Measurements from ENCODE around the gene GALNT5. TPM values are rescaled to one million over a fixed set of nuclear protein-coding genes. Genes with fewer than 3 reads are reported as not detected.

The GALNT5 gene
- total RNA-seq, 5 donors from 2014 or later (not counting 1 experiment from before 2014, with no cell fraction given): 0.09 to 0.23 (median 0.10) TPM; not detected in 2

GRCh38 chr2:157325786-157326185, 68.3 kb downstream of the GALNT5 start, which contains the start of gene ERMN:
ERMN (minus strand) TSS chr2:157325824; CDS start chr2:157325642, 182 bp downstream.
- Histone ChIP-seq H3K4me3 (ENCODE audit: control insufficient read depth in 1 of 2, extremely low read depth in 1 of 2, low read length in 1 of 2) (no peak within 1 kb of the TSS), H3K36me3 (ENCODE audit: control insufficient read depth in 2 of 2, extremely low read depth in 1 of 2, insufficient read depth in 1 of 2, low read length in 1 of 2) (peaks cover 0 to 6% of the 10 kb centered on the region in 2 donors), H3K27ac (ENCODE audit: low read length) (no peak within 1 kb of the TSS), H3K9me3 (no peaks in the 10 kb centered on the region), H3K4me1 (ENCODE audit: control insufficient read depth in 1 of 2, extremely low read depth in 1 of 2, insufficient read depth in 2 of 2, low read length in 2 of 2) (peaks cover 19 to 27% of the 10 kb centered on the region in 2 experiments), H3K27me3 (replicated peaks in 1 of 2; ENCODE audit: control insufficient read depth in 2 of 2, extremely low read depth in 1 of 2, insufficient read depth in 2 of 2, low read length in 1 of 2) (no peaks in the 10 kb centered on the region)
- H3K4me3 Mint-ChIP-seq: no peak within 1 kb of the TSS
- no peak for DNase-seq
- no peaks in the 10 kb centered on the region for H3K27me3 Mint-ChIP-seq
- ChIA-PET CTCF (interaction anchor here (0.6 to 3.6 kb wide), 23 partner anchors 9 to 1631 kb away, joined by 3 to 47 read pairs (median 6); no protein-coding TSS in a partner anchor), POLR2A (interaction anchor here in 1 of 2 donors (0.6 to 1.2 kb wide), 3 partner anchors 12 to 550 kb away, joined by 3 to 8 read pairs (median 4); partner anchors contain the start of gene CYTIP)
- peaks cover 34% of the 10 kb centered on the region for H3K36me3 Mint-ChIP-seq
- no peak for ATAC-seq (replicated peaks in 1 of 4)
- H3K27ac Mint-ChIP-seq: no peak within 1 kb of the TSS
- no peaks in the 10 kb centered on the region for H3K9me3 Mint-ChIP-seq
- peaks cover 35 to 43% (median 42%) of the 10 kb centered on the region in 3 donors for H3K4me1 Mint-ChIP-seq

GRCh38 chr2:157326698-157327097, 69.2 kb downstream of the GALNT5 start:
- Mint-ChIP-seq H3K9me3 (no peaks in the 10 kb centered on the region), H3K4me1 (peaks cover 44 to 47% (median 45%) of the 10 kb centered on the region in 3 donors), H3K4me3 (no peak overlapping the region), H3K36me3 (peaks cover 25% of the 10 kb centered on the region), H3K27ac (no peak overlapping the region), H3K27me3 (no peaks in the 10 kb centered on the region)
- ChIA-PET POLR2A (interaction anchor here (0.6 to 1.2 kb wide), 4 partner anchors 11 to 117 kb away, joined by 3 to 4 read pairs (median 3); partner anchors contain the start of gene CYTIP (in 1 of the 2)), CTCF (interaction anchor here (0.7 to 3.6 kb wide), 50 partner anchors 8 to 684 kb away, joined by 3 to 47 read pairs (median 6); partner anchors contain the start of genes CYTIP (in 2 of the 2) and ACVR1C (in 1 of the 2))
- H3K4me3 ChIP-seq (ENCODE audit: control insufficient read depth in 1 of 2, extremely low read depth in 1 of 2, low read length in 1 of 2): no peak overlapping the region
- H3K27ac ChIP-seq (ENCODE audit: low read length): no peak overlapping the region
- WGBS (ENCODE audit: insufficient coverage): 88% methylated on average over 1 of the region's 3 CpGs
- ATAC-seq (replicated peaks in 1 of 4): no peak
- DNase-seq: no peak
- no peaks in the 10 kb centered on the region for H3K9me3 ChIP-seq
- H3K36me3 ChIP-seq (ENCODE audit: control insufficient read depth in 2 of 2, extremely low read depth in 1 of 2, insufficient read depth in 1 of 2, low read length in 1 of 2): peaks cover 0 to 6% of the 10 kb centered on the region in 2 donors
- peaks cover 28 to 31% of the 10 kb centered on the region in 2 experiments for H3K4me1 ChIP-seq (ENCODE audit: control insufficient read depth in 1 of 2, extremely low read depth in 1 of 2, insufficient read depth in 2 of 2, low read length in 2 of 2)
- no peaks in the 10 kb centered on the region for H3K27me3 ChIP-seq (replicated peaks in 1 of 2; ENCODE audit: control insufficient read depth in 2 of 2, extremely low read depth in 1 of 2, insufficient read depth in 2 of 2, low read length in 1 of 2)

GRCh38 chr2:157327200-157327599, 69.7 kb downstream of the GALNT5 start:
- ChIA-PET POLR2A (interaction anchor here (0.6 to 1.4 kb wide), 8 partner anchors 38 to 137 kb away, joined by 3 to 5 read pairs (median 3); no protein-coding TSS in a partner anchor), CTCF (interaction anchor here (0.6 to 3.6 kb wide), 76 partner anchors 8 to 683 kb away, joined by 3 to 47 read pairs (median 5); partner anchors contain the start of genes CYTIP (in 2 of the 2) and ACVR1C (in 1 of the 2))
- H3K4me3 Mint-ChIP-seq: peak overlapping the region; percentile 40 to 55 (median 55)
- no CpG with 5 or more reads among the region's 3 CpGs for WGBS (ENCODE audit: insufficient coverage)
- H3K9me3 ChIP-seq: no peaks in the 10 kb centered on the region
- peaks cover 32 to 33% of the 10 kb centered on the region in 2 experiments for H3K4me1 ChIP-seq (ENCODE audit: control insufficient read depth in 1 of 2, extremely low read depth in 1 of 2, insufficient read depth in 2 of 2, low read length in 2 of 2)
- H3K4me1 Mint-ChIP-seq: peaks cover 48 to 51% (median 49%) of the 10 kb centered on the region in 3 donors
- no peaks in the 10 kb centered on the region for H3K27me3 Mint-ChIP-seq
- peaks cover 0 to 6% of the 10 kb centered on the region in 2 donors for H3K36me3 ChIP-seq (ENCODE audit: control insufficient read depth in 2 of 2, extremely low read depth in 1 of 2, insufficient read depth in 1 of 2, low read length in 1 of 2)
- ATAC-seq (replicated peaks in 1 of 4) (peak in 3 of 4 experiments; percentile 14 to 23 (median 18)), DNase-seq (no peak)
- H3K36me3 Mint-ChIP-seq: peaks cover 21% of the 10 kb centered on the region
- peak overlapping the region; percentile 44 for H3K27ac ChIP-seq (ENCODE audit: low read length)
- peak overlapping the region; percentile 87 to 91 for H3K27ac Mint-ChIP-seq
- H3K4me3 ChIP-seq (ENCODE audit: control insufficient read depth in 1 of 2, extremely low read depth in 1 of 2, low read length in 1 of 2): no peak overlapping the region
- H3K9me3 Mint-ChIP-seq: no peaks in the 10 kb centered on the region
- no peaks in the 10 kb centered on the region for H3K27me3 ChIP-seq (replicated peaks in 1 of 2; ENCODE audit: control insufficient read depth in 2 of 2, extremely low read depth in 1 of 2, insufficient read depth in 2 of 2, low read length in 1 of 2)

- peak overlapping the region; percentile 44 for H3K27ac ChIP-seq (ENCODE audit: low read length)
- ChIA-PET CTCF (interaction anchor here (0.6 to 3.6 kb wide), 81 partner anchors 9 to 683 kb away, joined by 3 to 47 read pairs (median 5); partner anchors contain the start of genes CYTIP (in 2 of the 2) and ACVR1C (in 1 of the 2)), POLR2A (interaction anchor here (0.7 to 1.4 kb wide), 7 partner anchors 37 to 137 kb away, joined by 3 to 5 read pairs (median 3); no protein-coding TSS in a partner anchor)
- H3K36me3 ChIP-seq (ENCODE audit: control insufficient read depth in 2 of 2, extremely low read depth in 1 of 2, insufficient read depth in 1 of 2, low read length in 1 of 2): peaks cover 0 to 6% of the 10 kb centered on the region in 2 donors
- no peaks in the 10 kb centered on the region for H3K9me3 ChIP-seq
- peak overlapping the region; percentile 40 to 55 (median 55) for H3K4me3 Mint-ChIP-seq
- H3K36me3 Mint-ChIP-seq: peaks cover 16% of the 10 kb centered on the region
- peak; percentile 61 to 94 (median 81) for DNase-seq
- H3K27ac Mint-ChIP-seq: peak overlapping the region; percentile 87 to 91
- no peaks in the 10 kb centered on the region for H3K27me3 ChIP-seq (replicated peaks in 1 of 2; ENCODE audit: control insufficient read depth in 2 of 2, extremely low read depth in 1 of 2, insufficient read depth in 2 of 2, low read length in 1 of 2)
- no peak overlapping the region for H3K4me3 ChIP-seq (ENCODE audit: control insufficient read depth in 1 of 2, extremely low read depth in 1 of 2, low read length in 1 of 2)
- H3K9me3 Mint-ChIP-seq: no peaks in the 10 kb centered on the region
- peak; percentile 86 to 92 (median 91) for ATAC-seq (replicated peaks in 1 of 4)
- peaks cover 54 to 56% (median 54%) of the 10 kb centered on the region in 3 donors for H3K4me1 Mint-ChIP-seq
- peaks cover 33 to 39% of the 10 kb centered on the region in 2 experiments for H3K4me1 ChIP-seq (ENCODE audit: control insufficient read depth in 1 of 2, extremely low read depth in 1 of 2, insufficient read depth in 2 of 2, low read length in 2 of 2)
- H3K27me3 Mint-ChIP-seq: no peaks in the 10 kb centered on the region
- WGBS (ENCODE audit: insufficient coverage): 24% methylated on average over 4 of the region's 11 CpGs
These were observed 70.4 kb downstream of the GALNT5 start for GRCh38 chr2:157327621-157328500.

GRCh38 chr2:157329524-157329923, 72.0 kb downstream of the GALNT5 start:
- Histone ChIP-seq H3K36me3 (ENCODE audit: control insufficient read depth in 2 of 2, extremely low read depth in 1 of 2, insufficient read depth in 1 of 2, low read length in 1 of 2) (peaks cover 0 to 2% of the 10 kb centered on the region in 2 donors), H3K9me3 (no peaks in the 10 kb centered on the region), H3K4me1 (ENCODE audit: control insufficient read depth in 1 of 2, extremely low read depth in 1 of 2, insufficient read depth in 2 of 2, low read length in 2 of 2) (peaks cover 37 to 41% of the 10 kb centered on the region in 2 experiments), H3K27me3 (replicated peaks in 1 of 2; ENCODE audit: control insufficient read depth in 2 of 2, extremely low read depth in 1 of 2, insufficient read depth in 2 of 2, low read length in 1 of 2) (no peaks in the 10 kb centered on the region), H3K27ac (ENCODE audit: low read length) (no peak overlapping the region), H3K4me3 (ENCODE audit: control insufficient read depth in 1 of 2, extremely low read depth in 1 of 2, low read length in 1 of 2) (no peak overlapping the region)
- ChIA-PET CTCF (interaction anchor here (0.6 to 1.2 kb wide), 7 partner anchors 9 to 120 kb away, joined by 3 to 6 read pairs (median 3); no protein-coding TSS in a partner anchor), POLR2A (interaction anchor here in 1 of 2 donors (1.0 kb wide), 1 partner anchor 164 kb away, joined by 3 read pairs; no protein-coding TSS in a partner anchor)
- Mint-ChIP-seq H3K4me1 (peaks cover 71 to 72% (median 71%) of the 10 kb centered on the region in 3 donors), H3K27ac (peak overlapping the region; percentile 60 to 85), H3K36me3 (peaks cover 5% of the 10 kb centered on the region), H3K9me3 (no peaks in the 10 kb centered on the region), H3K4me3 (no peak overlapping the region), H3K27me3 (no peaks in the 10 kb centered on the region)
- 92% methylated on average over 6 of the region's 9 CpGs for WGBS (ENCODE audit: insufficient coverage)
- ATAC-seq (replicated peaks in 1 of 4) (no peak), DNase-seq (no peak)

All from T-cell (primary cell).